WTC11 (cell line): ENCODE results near the gene RGS9BP. TPM values are rescaled to one million over a fixed set of nuclear protein-coding genes. Genes with fewer than 3 reads are reported as not detected.

ENCODE experiments used
- ATAC-seq: fragments of 200-7000 bp; cut with Tn5 transposase; 2 replicates; pipeline ENCODE4 v1.10.0; 2021; ENCODE audit warnings: mild to moderate bottlenecking, moderate library complexity
- CTCF ChIA-PET: fragments of 300-600 bp; sonication (Branson Sonifier 250); formaldehyde crosslinking; loops from one replicate; lab custom pipeline; 2021; ENCODE audit warnings: antibody characterized with exemption; lab: Charles Lee
- POLR2A ChIA-PET: fragments of 350-600 bp; sonication (Branson Sonifier 250); formaldehyde crosslinking; loops from one replicate; lab custom pipeline; 2021; ENCODE audit warnings: antibody characterized with exemption; lab: Charles Lee
- DNase-seq: peaks from one replicate; pipeline ENCODE4 v3.0.0; 2021; ENCODE audit warnings: low spot score
- H3K27ac Mint-ChIP-seq: 2 replicates; pipeline ENCODE4 v1.8.0; 2021; ENCODE audit warnings: mixed read lengths
- H3K27me3 Mint-ChIP-seq: 2 replicates; pipeline ENCODE4 v1.8.0; 2021; ENCODE audit warnings: low read depth, mild to moderate bottlenecking, moderate library complexity, mixed read lengths
- H3K36me3 Mint-ChIP-seq: 2 replicates; pipeline ENCODE4 v1.8.0; 2021; ENCODE audit warnings: mixed read lengths
- H3K4me1 Mint-ChIP-seq: 2 replicates; pipeline ENCODE4 v1.8.0; 2022; ENCODE audit warnings: mixed read lengths
- H3K4me3 Mint-ChIP-seq: 2 replicates; pipeline ENCODE4 v1.8.0; 2021; ENCODE audit warnings: mild to moderate bottlenecking, moderate library complexity, mixed read lengths
- H3K9me3 Mint-ChIP-seq: 2 replicates; pipeline ENCODE4 v1.8.0; 2021; ENCODE audit warnings: mixed read lengths
- ARID4B ChIP-seq: sonication (generic); formaldehyde crosslinking; IDR thresholded peaks from 2 replicates; pipeline ENCODE4 v1.8.0; 2023; ENCODE audit warnings: missing genetic modification reagents, mild to moderate bottlenecking, borderline replicate concordance
- ESRRA ChIP-seq: sonication (generic); formaldehyde crosslinking; IDR thresholded peaks from 2 replicates; pipeline ENCODE4 v1.8.1; 2022; ENCODE audit warnings: mild to moderate bottlenecking, missing genetic modification reagents, borderline replicate concordance
- FOXP1 ChIP-seq: sonication (generic); formaldehyde crosslinking; IDR thresholded peaks from 2 replicates; pipeline ENCODE4 v1.8.0; 2022; ENCODE audit warnings: missing genetic modification reagents, mild to moderate bottlenecking, moderate library complexity, borderline replicate concordance
- GTF2I ChIP-seq: fragments of 250-450 bp; sonication (Bioruptor Pico); conservative IDR thresholded peaks from 2 replicates; pipeline ENCODE4 v1.4.0; 2021; ENCODE audit warnings: mild to moderate bottlenecking
- NR1H2 ChIP-seq: sonication (generic); formaldehyde crosslinking; IDR thresholded peaks from 2 replicates; pipeline ENCODE4 v1.9.0; 2021; ENCODE audit warnings: mild to moderate bottlenecking, moderate library complexity, missing genetic modification reagents
- OVOL2 ChIP-seq: fragments of 250-450 bp; sonication (Bioruptor Pico); IDR thresholded peaks from 2 replicates; pipeline ENCODE4 v1.9.0; 2021; ENCODE audit warnings: mild to moderate bottlenecking, borderline replicate concordance
- RELA ChIP-seq: sonication (generic); formaldehyde crosslinking; IDR thresholded peaks from 2 replicates; pipeline ENCODE4 v1.8.1; 2022; ENCODE audit warnings: missing genetic modification reagents, mild to moderate bottlenecking, borderline replicate concordance
- SOX15 ChIP-seq: fragments of 250-450 bp; sonication (Bioruptor Pico); IDR thresholded peaks from 2 replicates; pipeline ENCODE4 v1.9.0; 2021; ENCODE audit warnings: mild to moderate bottlenecking
- STAT6 ChIP-seq: sonication (generic); formaldehyde crosslinking; conservative IDR thresholded peaks from 2 replicates; pipeline ENCODE4 v1.8.1; 2023; ENCODE audit warnings: mild to moderate bottlenecking, low read depth, missing genetic modification reagents, moderate library complexity
- TCF7 ChIP-seq: sonication (generic); formaldehyde crosslinking; IDR thresholded peaks from 2 replicates; pipeline ENCODE4 v1.8.0; 2022; ENCODE audit warnings: mild to moderate bottlenecking, low read depth, missing genetic modification reagents, moderate library complexity
- TEAD1 ChIP-seq: sonication (generic); formaldehyde crosslinking; IDR thresholded peaks from 2 replicates; pipeline ENCODE4 v1.8.0; 2022; ENCODE audit warnings: mild to moderate bottlenecking, missing genetic modification reagents
- ZBTB43 ChIP-seq: sonication (generic); formaldehyde crosslinking; IDR thresholded peaks from 2 replicates; pipeline ENCODE4 v1.8.1; 2023; ENCODE audit warnings: mild to moderate bottlenecking, missing genetic modification reagents
- ZNF121 ChIP-seq: sonication (generic); formaldehyde crosslinking; IDR thresholded peaks from 2 replicates; pipeline ENCODE4 v1.8.0; 2023; ENCODE audit warnings: missing genetic modification reagents
- ZNF396 ChIP-seq: fragments of 250-450 bp; sonication (Bioruptor Pico); IDR thresholded peaks from 2 replicates; pipeline ENCODE4 v1.8.0; 2021; ENCODE audit warnings: mild to moderate bottlenecking, moderate library complexity, borderline replicate concordance
- ZSCAN18 ChIP-seq: fragments of 250-450 bp; sonication (Bioruptor Pico); IDR thresholded peaks from 2 replicates; pipeline ENCODE4 v2.1.2; 2022; ENCODE audit warnings: mild to moderate bottlenecking, moderate library complexity
- total RNA-seq: library from RNA; stranded (reverse); gene quantifications from 3 replicates; pipeline ENCODE4 v1.2.3, GENCODE V29; 2021
- TF ChIP-seq, protein P1 (sequence below): fragments of 250-450 bp; sonication (Bioruptor Pico); IDR thresholded peaks from 2 replicates; pipeline ENCODE4 v1.9.0; 2021; ENCODE audit warnings: mild to moderate bottlenecking
- TF ChIP-seq, protein P2 (sequence below): fragments of 250-450 bp; sonication (Bioruptor Pico); IDR thresholded peaks from 2 replicates; pipeline ENCODE4 v1.8.0; 2021; ENCODE audit warnings: mild to moderate bottlenecking
- TF ChIP-seq, protein P3 (sequence below): sonication (generic); formaldehyde crosslinking; IDR thresholded peaks from 2 replicates; pipeline ENCODE4 v1.8.1; 2023; ENCODE audit warnings: mild to moderate bottlenecking, missing genetic modification reagents

The RGS9BP gene
- total RNA-seq, 1 experiment from 2014 or later: 0.24 TPM

DNA sequence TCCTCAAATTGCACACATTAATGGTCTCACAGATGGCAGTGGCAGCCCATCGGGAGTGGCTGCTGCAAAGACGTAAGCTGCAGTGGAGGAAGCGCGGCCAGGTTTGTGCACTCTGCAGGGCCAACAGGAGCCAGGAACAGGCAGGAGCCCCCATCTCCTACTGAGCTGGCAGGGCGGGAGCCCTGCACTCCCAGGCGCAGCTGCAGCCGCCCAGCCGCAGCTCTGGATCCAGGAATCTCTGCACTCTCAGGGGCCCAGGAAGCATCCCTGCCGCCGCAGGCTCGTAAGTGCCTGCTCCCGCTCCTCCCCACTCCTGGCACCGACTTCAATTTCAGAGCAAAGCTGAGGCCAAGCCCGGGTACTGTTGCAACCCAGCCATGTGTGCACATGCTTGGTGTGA is 38.2 kb upstream of the RGS9BP start:
- no peak overlapping the region for H3K27ac Mint-ChIP-seq
- H3K9me3 Mint-ChIP-seq: no peaks in the 10 kb centered on the region
- DNase-seq (no peak), ATAC-seq (no peak)
- H3K27me3 Mint-ChIP-seq: no peaks in the 10 kb centered on the region
- ChIA-PET CTCF (no interaction called here), POLR2A (no interaction called here)
- H3K4me3 Mint-ChIP-seq: no peak overlapping the region
- no peaks in the 10 kb centered on the region for H3K4me1 Mint-ChIP-seq
- H3K36me3 Mint-ChIP-seq: peaks cover 66% of the 10 kb centered on the region
- TF ChIP-seq, protein P1, sequence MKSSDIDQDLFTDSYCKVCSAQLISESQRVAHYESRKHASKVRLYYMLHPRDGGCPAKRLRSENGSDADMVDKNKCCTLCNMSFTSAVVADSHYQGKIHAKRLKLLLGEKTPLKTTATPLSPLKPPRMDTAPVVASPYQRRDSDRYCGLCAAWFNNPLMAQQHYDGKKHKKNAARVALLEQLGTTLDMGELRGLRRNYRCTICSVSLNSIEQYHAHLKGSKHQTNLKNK (CRISPR knock-in tag): no peak
- no peak for TF ChIP-seq ESRRA (CRISPR knock-in tag)
- TF ChIP-seq NR1H2 (CRISPR knock-in tag): no peak
- no peak for TF ChIP-seq RELA (CRISPR knock-in tag)
- TF ChIP-seq, protein P2, sequence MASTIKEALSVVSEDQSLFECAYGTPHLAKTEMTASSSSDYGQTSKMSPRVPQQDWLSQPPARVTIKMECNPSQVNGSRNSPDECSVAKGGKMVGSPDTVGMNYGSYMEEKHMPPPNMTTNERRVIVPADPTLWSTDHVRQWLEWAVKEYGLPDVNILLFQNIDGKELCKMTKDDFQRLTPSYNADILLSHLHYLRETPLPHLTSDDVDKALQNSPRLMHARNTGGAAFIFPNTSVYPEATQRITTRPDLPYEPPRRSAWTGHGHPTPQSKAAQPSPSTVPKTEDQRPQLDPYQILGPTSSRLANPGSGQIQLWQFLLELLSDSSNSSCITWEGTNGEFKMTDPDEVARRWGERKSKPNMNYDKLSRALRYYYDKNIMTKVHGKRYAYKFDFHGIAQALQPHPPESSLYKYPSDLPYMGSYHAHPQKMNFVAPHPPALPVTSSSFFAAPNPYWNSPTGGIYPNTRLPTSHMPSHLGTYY: no peak
- TF ChIP-seq OVOL2: no peak
- TF ChIP-seq ZBTB43 (CRISPR knock-in tag): no peak
- TF ChIP-seq ZNF396: no peak
- no peak for TF ChIP-seq TEAD1 (CRISPR knock-in tag)
- no peak for TF ChIP-seq ZNF121 (CRISPR knock-in tag)
- TF ChIP-seq ARID4B (CRISPR knock-in tag): no peak
- no peak for TF ChIP-seq ZSCAN18 (CRISPR knock-in tag)
- TF ChIP-seq, protein P3, sequence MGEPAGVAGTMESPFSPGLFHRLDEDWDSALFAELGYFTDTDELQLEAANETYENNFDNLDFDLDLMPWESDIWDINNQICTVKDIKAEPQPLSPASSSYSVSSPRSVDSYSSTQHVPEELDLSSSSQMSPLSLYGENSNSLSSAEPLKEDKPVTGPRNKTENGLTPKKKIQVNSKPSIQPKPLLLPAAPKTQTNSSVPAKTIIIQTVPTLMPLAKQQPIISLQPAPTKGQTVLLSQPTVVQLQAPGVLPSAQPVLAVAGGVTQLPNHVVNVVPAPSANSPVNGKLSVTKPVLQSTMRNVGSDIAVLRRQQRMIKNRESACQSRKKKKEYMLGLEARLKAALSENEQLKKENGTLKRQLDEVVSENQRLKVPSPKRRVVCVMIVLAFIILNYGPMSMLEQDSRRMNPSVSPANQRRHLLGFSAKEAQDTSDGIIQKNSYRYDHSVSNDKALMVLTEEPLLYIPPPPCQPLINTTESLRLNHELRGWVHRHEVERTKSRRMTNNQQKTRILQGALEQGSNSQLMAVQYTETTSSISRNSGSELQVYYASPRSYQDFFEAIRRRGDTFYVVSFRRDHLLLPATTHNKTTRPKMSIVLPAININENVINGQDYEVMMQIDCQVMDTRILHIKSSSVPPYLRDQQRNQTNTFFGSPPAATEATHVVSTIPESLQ (CRISPR knock-in tag): no peak
- no peak for TF ChIP-seq TCF7 (CRISPR knock-in tag)
- no peak for TF ChIP-seq GTF2I (CRISPR knock-in tag)

DNA sequence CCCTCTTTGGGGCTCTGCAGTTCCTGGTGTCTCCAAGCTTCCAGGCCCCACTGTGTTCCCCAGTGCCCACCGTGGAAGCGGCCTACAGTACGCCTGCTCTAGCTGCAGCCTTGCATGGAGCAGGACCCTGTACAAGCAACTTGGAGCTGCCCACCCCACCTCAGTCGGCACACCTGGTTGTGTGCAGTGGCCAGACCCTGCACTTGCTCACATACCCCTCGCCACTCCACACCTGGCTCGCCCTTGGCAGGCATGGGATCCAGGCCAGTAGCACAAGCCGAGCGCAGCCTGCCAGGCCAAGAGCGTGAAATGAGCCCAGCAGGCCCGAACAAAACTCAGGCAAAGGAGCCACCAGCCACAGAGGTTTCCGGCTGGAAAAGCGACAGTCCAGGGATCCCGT is 37.0 kb upstream of the RGS9BP start:
- POLR2A ChIA-PET: no interaction called here
- H3K4me1 Mint-ChIP-seq: no peaks in the 10 kb centered on the region
- TF ChIP-seq SOX15 (CRISPR knock-in tag) (no peak), ZSCAN18 (CRISPR knock-in tag) (no peak), FOXP1 (CRISPR knock-in tag) (no peak), STAT6 (CRISPR knock-in tag) (no peak)

More for the DNA sequence above, 37.0 kb upstream of the RGS9BP start:
- Mint-ChIP-seq H3K9me3 (no peaks in the 10 kb centered on the region), H3K4me3 (no peak overlapping the region), H3K27ac (no peak overlapping the region), H3K36me3 (peaks cover 70% of the 10 kb centered on the region), H3K27me3 (no peaks in the 10 kb centered on the region)
- DNase-seq (no peak), ATAC-seq (no peak)
- CTCF ChIA-PET: no interaction called here
